GM19395 (cell line): ENCODE measurements around the gene TAOK3.

Experiments
- ATAC-seq: cut with Tn5 transposase; IDR thresholded peaks from one replicate; pipeline ENCODE4 v1.9.1; 2021; ENCODE audit warnings: mild to moderate bottlenecking, moderate library complexity; ENCODE audit not compliant: unreplicated experiment

Gene TAOK3

DNA sequence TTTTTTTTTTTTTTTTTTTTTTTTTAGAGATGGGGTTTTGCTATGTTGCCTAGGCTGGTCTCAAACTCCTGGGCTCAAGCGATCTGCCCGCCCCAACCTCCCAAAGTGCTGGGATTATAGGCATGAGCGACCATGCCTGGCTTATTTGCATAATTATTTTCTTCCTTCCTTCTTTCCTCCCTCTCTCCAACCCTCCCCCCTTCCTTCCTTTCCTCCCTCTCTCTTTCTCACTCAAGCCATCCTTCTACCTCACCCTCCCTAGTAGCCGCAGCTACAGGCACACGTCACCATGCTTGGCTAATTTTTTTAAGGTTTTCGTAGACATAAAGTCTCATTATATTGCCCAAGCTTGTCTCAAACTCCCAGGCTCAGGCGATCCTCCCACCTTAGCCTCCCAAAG is 152.9 kb downstream of the TAOK3 start:
- no peak for ATAC-seq

DNA sequence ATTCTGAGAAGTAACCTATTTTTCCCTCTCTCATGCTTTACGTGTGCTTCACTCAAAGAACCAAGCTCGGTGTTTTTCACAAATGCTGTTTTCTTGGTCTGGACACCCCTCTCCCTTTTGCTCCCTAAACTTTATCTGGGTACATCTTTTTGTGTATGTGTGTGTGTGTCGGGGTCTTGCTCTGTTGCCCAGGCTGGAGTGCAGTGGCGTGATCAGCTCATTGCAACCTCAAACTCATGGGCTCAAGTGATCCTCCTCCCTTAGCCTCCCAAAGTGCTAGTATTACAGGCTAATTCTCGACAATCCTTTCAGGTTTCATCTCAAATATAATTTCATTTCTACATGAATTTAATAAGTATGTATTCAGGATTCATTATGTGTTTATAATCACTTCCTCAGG is 153.6 kb downstream of the TAOK3 start:
- no peak for ATAC-seq

DNA sequence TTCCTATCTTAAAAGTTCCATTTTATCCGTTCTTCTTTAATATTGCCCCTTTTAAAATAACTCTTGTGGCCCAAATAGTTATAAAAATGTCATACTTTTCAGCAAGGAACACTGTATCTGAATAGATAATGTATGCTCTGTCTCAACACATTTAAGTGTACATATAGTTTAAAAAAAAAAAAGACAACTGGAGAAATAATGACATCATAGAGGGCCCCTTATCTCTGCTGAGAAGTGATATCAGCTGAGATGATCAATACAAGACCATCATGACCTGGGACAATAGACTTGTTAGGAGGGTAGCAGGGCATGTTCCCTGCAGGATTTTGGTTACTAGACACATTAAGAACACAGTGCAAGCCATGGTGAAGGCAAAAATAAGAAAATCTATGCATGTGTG is 159.3 kb downstream of the TAOK3 start:
- no peak for ATAC-seq

DNA sequence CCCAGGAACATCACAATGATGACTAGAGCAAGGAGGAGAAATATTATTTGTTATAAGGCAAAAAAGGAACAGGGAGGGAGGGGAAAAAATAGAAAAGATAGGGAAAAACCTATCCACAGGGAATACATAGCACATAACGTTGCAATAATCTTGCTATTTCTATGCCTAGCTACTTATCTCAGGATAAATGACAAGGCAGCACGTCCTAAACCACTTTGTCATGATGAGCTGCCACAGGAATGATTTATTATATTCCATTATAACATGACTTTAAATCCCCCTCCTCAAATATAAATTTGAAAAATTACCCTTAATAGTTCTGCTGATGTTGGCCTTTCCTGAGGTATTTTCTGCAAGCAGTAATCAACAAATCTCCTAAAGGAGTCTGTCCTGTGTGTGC is 160.1 kb downstream of the TAOK3 start:
- ATAC-seq = no peak

DNA sequence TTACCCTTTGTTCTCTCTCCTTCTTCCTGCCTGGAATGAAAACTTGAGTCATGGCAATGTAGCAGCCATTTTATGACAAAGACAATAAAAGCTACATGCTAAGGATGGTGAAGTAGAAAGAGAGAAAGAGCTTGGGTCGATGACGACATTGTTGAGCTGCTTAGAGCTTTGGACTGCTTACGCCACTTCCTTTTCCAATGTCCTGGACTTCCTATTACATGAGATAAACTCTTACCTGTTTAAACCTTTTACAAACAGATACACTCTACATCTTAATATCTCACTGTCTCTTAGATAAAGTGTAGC is 166.6 kb downstream of the TAOK3 start:
- ATAC-seq = no peak

DNA sequence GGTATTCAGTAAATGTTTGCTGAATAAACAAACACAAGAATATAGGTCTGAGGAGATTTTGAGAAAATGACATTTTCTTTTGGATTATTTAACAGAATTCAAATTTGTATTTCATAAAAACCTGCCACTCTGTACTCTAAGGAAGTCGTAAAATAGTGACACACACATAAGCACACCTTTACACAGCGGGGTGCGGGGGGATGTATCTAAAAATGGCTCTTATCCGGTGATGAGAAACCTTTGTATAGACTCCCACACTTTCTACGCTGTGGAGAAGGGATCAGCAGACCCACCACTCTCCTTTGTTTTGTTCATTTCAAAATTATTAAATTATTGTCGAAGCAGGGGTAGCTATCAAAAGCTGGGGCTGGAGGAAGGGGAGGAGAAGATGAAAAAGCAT is 178.7 kb downstream of the TAOK3 start:
- no peak for ATAC-seq

DNA sequence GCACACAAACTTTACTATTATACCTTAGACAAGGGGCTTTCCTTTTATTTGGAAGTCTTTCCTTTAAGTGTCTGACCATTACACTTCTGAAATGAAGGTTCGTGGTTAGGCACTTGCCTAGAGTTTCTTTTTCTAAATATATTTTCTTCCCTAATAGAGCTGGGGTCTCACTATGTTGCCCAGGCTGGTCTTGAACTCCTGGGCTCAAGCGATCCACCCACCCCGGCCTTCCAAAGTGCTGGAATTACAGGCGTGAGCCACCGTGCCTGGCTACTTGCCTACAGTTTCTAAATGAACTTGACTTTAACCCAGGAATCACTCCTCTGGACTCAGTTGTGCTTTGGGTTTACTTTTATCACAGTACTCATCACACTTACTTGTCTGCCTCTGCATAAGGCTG is 179.2 kb downstream of the TAOK3 start:
- ATAC-seq = no peak

DNA sequence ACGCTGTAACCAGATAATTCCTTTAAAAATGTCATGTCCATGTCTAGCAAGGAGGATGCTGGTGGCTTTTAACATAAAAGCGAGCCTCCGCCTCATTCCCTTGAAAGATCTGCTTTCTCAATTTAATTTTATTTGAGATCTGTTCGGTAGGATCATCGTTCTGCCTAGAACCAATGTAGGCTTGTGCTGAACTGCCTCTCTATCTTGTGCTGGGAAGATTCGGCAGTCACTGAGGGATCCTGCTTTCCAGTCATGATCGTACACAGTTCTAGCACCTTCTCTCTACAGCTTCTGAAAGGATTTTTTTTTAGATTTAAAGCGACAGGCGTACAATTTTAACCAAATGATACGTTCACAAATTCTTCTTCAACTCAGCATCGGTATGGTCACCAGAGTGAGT is 182.4 kb downstream of the TAOK3 start:
- ATAC-seq = no peak

DNA sequence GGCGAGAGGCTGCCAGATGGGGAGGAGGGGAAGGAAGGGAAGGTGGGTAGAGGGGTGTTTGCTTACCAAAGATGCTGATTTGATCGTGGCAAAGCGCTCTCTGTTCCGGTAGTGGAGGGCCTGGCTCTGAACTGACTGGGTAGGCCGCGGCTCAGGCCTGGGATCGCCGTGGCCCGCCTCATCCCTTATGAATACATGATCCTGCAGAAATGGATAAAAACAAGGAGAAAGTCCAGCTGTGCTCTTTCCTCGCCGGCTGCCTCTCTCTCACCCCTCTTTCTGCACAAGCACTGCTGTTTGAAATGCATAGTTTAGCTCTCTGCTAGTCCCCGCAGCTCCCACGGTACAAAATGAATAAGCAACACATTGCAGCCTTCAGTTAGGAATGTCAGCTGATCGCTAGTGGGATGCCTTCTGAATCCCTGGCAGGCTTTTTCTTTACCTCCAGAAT is 182.9 kb downstream of the TAOK3 start:
- no peak for ATAC-seq

DNA sequence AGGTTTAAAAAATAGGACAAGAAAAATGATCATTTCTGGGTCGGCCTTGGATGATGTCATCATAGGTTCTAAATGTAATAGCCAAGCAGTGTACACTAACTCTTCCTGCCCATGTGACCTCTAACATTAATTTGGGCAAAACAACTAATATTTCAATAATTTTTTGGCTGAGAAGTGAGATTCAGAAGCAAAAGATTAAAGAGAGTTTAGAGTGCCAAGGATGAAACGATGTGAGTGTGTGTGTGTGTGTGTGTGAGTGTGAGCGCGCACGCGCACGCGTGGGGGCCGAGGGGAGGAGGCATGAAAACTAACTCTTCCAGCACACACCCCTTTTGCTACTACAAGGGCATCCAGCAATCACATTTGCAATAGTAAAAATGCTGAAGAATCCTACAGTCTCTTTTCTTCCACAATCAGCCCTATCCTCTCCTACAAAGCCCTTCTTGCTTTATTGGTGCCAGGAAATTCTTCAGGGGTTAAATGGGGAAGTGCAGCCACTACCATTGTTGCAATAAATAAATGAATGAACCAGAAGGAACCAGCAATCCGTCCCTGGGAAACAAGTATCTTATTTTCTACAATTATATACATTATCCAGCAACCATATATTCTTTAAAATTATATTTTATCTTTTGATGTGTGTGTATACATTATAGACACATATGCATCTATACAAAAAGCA is 183.9 kb downstream of the TAOK3 start:
- ATAC-seq = no peak

DNA sequence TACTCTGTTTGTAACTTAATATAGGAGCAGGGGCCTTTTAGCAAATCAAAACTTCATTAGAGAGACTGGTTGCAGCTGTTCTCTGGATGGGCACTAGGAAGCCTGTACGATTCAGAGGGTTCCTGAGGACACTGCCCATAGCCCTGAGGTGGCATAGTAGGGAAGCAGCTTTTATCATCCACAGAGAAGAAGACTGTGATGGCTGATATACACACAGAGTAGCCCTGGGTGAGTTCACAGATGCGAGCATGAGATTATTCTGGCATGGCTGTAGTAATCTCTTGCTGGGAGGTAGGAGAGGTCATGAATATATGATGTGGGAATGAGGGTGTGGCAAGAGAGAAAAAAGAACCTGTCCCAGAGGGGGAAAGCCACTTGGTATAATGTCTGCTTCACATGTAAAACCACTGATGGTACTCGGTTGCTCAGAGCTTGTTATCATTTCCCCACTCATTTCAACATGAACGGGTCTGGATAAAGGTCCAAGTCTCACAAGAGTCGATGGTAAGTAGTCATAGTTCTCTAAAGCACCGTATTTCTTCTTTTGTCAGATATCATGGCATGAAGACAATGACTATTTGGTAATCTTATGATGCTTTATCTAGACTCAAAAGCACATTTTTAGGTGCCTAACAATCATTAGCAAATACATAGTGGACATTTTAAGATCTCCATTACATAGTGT is 184.8 kb downstream of the TAOK3 start:
- ATAC-seq = no peak

DNA sequence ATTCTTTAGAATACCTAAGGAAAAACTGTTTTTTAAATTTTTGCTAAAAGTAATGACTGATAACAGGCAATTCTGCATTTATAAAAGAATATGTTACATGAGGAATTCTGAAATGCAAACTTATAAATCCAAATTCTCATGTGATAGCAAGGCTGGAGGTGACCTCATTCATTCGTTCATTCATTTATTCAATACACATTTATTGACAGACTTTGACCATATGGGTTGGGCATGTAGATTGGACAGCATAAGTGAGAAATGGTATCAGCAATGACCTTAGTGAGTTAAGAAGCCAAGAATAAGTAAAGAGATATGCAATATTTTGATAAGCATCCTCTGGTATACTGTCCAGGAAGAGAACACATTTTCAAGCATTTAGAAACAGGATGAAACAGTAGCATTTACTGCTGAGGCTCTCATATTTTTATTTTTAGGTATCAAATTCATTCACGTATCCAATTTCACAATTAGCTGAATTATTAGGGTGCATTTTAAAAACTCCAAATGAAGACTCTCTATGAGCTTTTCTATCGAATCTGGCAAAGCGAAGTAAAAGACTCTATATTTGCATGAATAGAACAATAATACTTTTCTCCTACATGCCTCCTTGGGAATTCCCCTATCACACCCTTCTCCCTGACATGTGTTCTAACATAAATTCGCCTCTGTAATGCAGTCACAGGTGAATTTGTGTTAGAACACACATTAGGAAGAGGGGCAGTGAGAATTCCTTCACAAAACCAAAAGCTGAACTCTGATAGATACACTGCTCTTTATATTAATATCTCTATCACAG is 186.9 kb downstream of the TAOK3 start:
- no peak for ATAC-seq

DNA sequence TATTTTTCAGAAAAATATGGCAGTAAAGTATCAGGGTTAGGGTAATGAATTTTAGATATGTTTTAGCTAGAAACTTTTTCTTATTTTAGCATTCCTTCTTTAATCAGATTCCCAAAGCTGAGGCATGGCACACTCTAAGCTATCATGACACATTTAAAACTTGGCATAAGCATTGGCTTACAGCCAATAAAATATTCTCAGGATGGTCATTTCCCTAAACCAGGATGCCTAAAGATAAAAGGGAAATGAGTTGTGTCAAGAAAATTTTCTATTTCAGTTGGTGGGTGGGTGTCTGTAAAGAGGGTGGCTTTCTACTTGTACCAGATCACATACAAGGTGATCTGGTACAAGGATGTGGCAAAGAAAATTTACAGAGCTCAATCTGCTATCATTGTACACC is 189.0 kb downstream of the TAOK3 start:
- ATAC-seq = no peak

DNA sequence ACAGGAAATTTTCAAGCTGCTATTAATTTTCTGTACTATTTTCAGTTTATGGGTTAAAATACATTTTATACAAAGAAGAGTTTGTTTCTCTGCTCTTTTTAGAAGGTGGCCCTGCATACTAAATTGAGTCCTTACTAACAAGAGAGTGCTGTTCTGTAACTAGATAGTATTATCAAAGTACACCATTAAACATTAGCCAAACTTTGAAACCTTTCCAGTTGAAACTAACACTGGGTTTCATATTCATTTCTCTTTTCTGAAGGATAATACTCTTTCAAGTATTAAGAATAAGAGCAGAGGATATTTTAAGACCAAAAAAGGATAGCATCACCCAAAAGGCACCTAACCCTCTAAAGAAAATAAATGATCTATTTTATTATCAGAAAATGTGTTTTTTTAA is 189.6 kb downstream of the TAOK3 start:
- peak; percentile 64 for ATAC-seq

DNA sequence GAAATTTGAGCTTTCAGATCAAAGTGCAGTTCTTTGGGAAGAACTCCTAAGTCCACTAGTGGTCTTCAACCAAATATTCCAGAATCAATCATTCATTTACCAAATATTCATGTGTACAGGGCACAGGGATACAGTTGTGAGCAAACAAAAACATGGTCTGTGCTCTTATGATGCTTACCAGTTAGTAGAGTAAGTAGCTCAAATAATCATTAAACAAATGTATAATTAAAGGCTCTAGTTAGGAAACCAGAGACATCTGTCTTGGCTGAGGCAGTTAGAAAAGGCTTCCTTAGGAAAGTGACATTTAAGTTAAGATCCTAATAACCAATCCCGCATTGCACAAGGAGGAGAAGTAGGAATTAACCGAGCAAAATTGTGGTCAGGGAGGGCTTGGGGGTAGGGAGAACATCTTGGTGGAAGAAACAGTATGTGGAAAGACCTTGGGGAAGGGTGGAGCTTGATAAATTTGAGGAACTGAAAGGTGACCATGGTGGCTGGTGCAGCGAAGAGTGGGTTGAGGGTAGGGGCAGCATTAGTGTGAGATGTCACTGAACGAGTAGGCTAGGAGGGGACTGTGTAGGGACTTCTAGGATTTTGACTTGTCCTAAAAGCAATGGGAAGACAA is 196.8 kb downstream of the TAOK3 start:
- peak; percentile 93 for ATAC-seq

DNA sequence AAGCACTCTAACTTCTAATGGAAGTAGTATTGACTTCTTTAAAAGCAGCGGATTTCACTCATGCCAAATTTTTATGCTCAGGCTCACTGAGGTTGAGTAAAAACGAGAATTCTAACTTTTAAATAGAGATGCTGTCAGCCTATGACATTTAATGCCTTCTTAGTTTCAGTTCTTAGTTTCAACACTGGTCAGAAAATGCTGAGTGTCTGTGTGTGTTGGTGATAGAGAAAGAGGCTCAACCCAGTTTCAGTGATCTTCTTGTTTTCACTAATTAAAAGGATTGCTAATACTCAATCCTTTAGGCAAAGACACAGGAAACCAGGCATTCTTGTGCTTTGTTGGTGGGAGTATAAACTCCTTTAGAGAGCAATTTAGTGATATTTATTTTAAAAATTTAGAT is 205.8 kb downstream of the TAOK3 start:
- ATAC-seq = peak; percentile 99

DNA sequence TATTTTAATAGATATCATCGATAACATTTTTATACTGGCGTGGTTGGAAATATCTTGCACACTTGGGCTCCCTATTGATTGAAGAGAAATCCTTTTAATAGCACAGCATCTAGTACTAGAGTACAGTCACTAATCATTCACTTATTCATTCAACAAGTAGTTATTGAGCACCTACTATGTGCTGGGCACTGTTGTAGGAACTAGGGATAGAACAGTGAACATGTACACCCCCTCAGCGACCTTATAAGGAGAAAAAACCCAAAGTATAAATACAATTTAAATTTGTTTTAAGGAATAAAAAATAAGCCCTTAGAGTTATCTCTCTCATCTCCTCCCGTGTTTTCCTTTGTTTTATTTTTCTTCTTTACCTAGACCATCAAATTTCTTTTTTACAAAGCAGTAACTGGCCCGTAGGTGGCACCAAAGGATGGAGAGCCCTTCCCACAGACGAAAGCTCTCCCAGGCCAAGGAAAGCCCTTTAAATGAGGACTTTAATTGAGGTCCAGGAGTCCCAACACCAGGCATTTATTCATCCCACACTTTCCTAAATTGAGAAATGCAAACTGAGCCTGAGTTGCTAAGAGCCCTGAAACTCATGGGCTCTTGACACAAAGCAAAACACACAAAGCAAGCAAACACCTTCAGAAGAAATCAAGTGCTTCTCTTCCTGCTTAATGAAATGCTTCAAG is 207.8 kb downstream of the TAOK3 start:
- ATAC-seq = no peak

DNA sequence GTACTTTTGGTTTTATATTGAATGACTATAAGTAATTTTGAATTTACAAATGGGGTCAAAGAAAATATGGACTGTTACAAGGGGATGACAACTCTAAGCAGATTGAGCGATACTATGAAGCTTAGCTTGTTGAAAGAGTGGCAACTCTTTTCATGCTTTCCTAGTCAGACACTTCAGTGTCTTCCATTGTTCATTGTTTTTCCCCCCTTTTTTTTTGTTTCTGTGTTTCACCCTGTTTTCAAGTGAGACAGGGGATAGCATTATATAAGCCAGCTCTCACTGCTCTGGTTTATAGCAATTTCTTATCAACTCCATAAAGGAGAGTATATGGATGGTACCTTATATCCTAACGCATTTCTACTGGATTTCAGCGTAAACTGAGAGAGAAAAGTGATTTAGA is 212.2 kb downstream of the TAOK3 start:
- ATAC-seq = no peak

DNA sequence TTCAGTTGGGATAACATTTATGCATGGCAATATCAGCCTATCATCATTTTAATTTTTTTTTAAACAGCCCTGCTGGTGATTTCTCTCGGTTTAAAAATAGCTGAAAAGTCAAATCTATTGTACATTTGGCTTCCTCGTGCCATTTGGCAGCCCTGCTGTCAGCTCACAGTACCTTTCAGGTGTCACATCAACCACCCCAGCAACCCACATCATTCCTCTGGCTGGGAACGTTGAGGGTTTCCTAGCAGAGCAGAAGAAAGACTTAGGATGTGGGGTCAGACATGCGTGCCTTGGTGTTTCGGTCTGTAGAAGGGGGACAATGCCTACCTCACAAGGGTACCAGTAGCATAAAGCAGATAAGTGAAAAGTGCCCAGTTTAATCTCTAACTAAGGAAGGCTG is 221.0 kb downstream of the TAOK3 start:
- no peak for ATAC-seq

DNA sequence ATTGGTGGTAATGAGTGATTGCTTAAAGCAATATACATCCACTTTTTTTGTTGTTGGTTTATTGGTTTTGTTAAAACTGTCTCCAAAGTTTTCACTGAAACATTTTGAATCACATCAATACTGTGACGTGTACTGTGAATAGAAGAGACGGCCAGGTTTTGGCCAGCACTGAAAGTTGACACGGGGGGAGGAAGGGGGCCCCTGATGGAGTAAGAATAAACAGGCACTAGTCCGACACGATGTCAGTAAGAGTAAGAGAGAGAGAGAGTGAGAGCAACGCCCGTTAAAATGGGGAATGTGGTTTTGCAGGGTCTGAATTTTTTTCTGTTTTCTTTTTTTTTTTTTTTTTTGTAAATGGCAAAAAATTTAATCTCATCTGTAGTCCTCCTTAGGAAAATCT is 222.1 kb downstream of the TAOK3 start:
- no peak for ATAC-seq

DNA sequence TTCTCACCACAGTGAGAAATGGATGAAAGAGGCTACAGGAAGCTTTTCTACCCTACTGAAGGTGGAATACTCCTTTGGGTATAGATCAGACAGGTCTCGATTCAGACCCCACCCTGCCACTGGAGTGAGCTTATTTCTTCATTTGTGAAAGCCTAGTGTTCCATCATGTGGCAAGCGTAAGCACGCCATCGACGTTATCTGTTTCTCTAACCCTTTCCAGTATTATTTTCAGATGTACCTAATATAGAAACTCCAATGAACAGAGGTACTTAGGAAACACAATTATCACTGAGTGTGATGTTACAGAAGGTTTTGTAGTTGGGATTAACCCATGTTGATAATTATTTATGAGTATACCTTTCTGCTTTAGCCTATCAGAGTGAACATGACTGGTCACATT is 224.4 kb downstream of the TAOK3 start:
- no peak for ATAC-seq
